ENCODE data around the gene TMEM9B.

TMEM9B gene

DNA sequence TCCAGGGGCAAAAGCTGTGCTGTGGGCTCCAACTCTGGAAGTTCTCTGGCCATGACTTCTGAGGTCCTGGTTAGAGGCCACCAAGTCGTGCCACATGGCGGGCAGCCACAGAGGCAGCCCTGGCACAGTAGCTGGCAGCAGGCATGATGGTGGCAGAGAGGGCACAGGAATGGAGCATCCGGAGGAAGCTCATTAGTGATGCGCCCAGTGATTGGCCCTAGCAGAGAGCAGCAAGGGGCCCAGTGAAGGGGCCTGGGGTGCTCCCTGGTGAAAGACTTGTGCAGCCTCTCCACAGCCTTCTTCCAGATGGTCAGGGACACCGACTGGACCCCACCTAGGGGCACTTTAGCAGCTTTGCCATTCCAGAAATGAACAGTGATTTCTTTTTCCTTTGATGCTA is 38.5 kb downstream of the TMEM9B start:
- Histone ChIP-seq H3K9me3 (ENCODE audit: severe bottlenecking) (no peaks in the 10 kb centered on the region), H3K27me3 (ENCODE audit: insufficient read depth, low read depth, severe bottlenecking) (no peaks in the 10 kb centered on the region), H3K36me3 (peaks cover 33% of the 10 kb centered on the region), H3K27ac (no peak overlapping the region), H3K4me3 (ENCODE audit: low read depth, low read length) (no peak overlapping the region)
- no peak for DNase-seq
- TF ChIP-seq, protein P1, sequence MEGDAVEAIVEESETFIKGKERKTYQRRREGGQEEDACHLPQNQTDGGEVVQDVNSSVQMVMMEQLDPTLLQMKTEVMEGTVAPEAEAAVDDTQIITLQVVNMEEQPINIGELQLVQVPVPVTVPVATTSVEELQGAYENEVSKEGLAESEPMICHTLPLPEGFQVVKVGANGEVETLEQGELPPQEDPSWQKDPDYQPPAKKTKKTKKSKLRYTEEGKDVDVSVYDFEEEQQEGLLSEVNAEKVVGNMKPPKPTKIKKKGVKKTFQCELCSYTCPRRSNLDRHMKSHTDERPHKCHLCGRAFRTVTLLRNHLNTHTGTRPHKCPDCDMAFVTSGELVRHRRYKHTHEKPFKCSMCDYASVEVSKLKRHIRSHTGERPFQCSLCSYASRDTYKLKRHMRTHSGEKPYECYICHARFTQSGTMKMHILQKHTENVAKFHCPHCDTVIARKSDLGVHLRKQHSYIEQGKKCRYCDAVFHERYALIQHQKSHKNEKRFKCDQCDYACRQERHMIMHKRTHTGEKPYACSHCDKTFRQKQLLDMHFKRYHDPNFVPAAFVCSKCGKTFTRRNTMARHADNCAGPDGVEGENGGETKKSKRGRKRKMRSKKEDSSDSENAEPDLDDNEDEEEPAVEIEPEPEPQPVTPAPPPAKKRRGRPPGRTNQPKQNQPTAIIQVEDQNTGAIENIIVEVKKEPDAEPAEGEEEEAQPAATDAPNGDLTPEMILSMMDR (IDR thresholded peaks at IDR 0.05; ENCODE audit: low read depth, low read length) = no peak

GRCh38 chr11:8922691-8923090 is 41.6 kb downstream of the TMEM9B start:
- no peak for DNase-seq
- Histone ChIP-seq H3K27me3 (ENCODE audit: insufficient read depth, low read depth, severe bottlenecking) (no peaks in the 10 kb centered on the region), H3K9me3 (ENCODE audit: severe bottlenecking) (no peaks in the 10 kb centered on the region), H3K36me3 (peaks cover 61% of the 10 kb centered on the region), H3K27ac (no peak overlapping the region), H3K4me3 (ENCODE audit: low read depth, low read length) (no peak overlapping the region)
- TF ChIP-seq, protein P1 (IDR thresholded peaks at IDR 0.05; ENCODE audit: low read depth, low read length) = no peak

DNA sequence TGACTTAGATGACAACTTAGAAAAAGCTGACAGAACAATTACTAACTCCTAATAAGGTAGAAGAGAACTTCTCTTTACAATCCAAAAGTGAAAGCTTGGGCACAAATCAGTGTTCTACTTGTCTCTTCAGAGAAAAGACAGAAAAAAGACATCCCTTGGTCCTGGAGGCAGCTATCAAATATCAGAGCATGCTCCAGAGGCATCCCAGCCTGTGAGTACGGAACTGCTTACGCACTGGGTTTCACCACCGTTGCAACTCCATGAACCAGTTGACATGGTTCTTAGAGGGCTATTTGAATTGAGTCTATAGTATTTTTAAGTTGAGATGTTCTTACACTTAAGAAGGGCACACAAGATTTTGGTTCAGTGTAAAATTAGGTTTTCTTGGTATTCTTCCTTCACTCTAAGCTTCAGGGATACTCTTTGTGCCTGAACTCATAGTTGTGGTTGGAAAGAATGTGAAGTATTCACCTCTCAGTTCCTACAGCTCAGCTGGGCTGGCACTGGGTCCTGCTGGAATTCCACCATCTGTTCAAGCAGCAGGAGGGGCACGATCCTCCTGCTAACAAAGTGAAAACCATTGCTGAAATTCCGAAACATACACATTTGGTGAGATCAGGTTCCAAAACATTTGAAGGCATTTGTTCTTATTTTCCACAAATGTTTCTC is 47.0 kb downstream of the TMEM9B start:
- no peak for DNase-seq
- Histone ChIP-seq H3K27ac (no peak overlapping the region), H3K36me3 (peaks cover 83% of the 10 kb centered on the region), H3K4me3 (ENCODE audit: low read depth, low read length) (no peak overlapping the region), H3K9me3 (ENCODE audit: severe bottlenecking) (no peaks in the 10 kb centered on the region), H3K27me3 (ENCODE audit: insufficient read depth, low read depth, severe bottlenecking) (no peaks in the 10 kb centered on the region)
- TF ChIP-seq, protein P1 (IDR thresholded peaks at IDR 0.05; ENCODE audit: low read depth, low read length) = no peak

DNA sequence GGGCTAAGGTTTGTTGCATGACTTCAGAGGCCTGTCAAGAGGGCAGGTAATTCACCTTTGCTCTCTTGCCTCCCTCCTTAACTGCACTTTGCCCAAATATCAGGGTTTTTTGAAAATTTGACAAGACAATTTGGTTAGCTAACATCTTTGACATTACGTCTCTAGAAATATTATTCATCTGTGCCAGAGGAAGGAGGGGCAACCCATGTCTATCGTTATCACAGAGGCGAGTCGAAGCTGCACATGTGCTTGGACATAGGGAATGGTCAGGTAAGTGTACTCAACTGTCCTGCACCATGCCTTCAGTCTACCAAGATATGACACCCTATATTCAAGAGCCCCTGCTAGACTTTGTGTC is 49.6 kb downstream of the TMEM9B start:
- no peak overlapping the region for H3K27ac ChIP-seq
- H3K9me3 ChIP-seq (ENCODE audit: severe bottlenecking) = no peaks in the 10 kb centered on the region
- TF ChIP-seq, protein P1 (IDR thresholded peaks at IDR 0.05; ENCODE audit: low read depth, low read length) = no peak
- H3K4me3 ChIP-seq (ENCODE audit: low read depth, low read length) = no peak overlapping the region
- H3K27me3 ChIP-seq (ENCODE audit: insufficient read depth, low read depth, severe bottlenecking) = no peaks in the 10 kb centered on the region
- DNase-seq = no peak
- H3K36me3 ChIP-seq = peaks cover 59% of the 10 kb centered on the region

DNA sequence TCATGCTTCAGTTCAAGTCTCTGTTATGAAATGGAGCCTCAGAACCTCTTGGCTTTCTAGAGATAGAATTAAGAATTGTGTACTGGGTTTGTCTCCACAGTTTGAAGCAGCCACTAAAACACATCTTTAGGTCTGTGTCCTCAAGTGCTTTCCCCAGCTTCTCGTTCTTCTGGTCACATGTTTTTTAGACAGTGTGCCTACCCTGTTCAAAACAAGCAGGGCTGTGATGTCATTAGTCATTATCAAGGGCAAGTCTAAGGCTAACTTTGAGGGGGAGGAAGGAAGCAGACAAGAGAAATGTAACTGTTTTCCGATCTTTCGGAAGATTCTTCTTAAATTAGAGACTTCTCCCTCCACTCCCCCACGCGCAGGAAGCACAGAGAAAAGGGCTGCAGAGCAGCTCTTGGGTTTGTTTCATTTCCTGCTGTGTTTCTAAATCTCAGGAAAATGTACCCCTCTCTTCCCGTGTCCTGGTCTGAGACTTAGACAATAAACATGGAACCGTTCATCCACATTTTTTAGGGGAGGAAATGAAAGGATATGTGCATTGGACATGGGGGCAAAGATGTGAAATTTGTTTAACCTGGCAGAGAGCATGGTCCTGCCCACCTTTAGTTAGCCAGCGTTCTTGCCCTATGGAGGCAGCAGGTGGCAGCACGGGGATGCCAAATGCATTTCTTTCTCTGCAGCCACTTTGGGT is 50.1 kb downstream of the TMEM9B start:
- H3K27ac ChIP-seq = no peak overlapping the region

More for the DNA sequence above, 50.1 kb downstream of the TMEM9B start:
- DNase-seq = peak; percentile 53
- no peak overlapping the region for H3K4me3 ChIP-seq (ENCODE audit: low read depth, low read length)
- H3K9me3 ChIP-seq (ENCODE audit: severe bottlenecking) = no peaks in the 10 kb centered on the region
- H3K27me3 ChIP-seq (ENCODE audit: insufficient read depth, low read depth, severe bottlenecking) = no peaks in the 10 kb centered on the region
- TF ChIP-seq, protein P1 (IDR thresholded peaks at IDR 0.05; ENCODE audit: low read depth, low read length) = peak; percentile 81
- peaks cover 54% of the 10 kb centered on the region for H3K36me3 ChIP-seq

Data from WERI-Rb-1 (cell line).